ENCODE data around the gene LRP1B.

LRP1B gene

GRCh38 chr2:140597205-140597604, 1533.6 kb downstream of the LRP1B start:
- Histone ChIP-seq H3K9me3 (ENCODE audit: control insufficient read depth in 2 of 2, low read length in 2 of 2) (no peaks in the 10 kb centered on the region), H3K9ac (ENCODE audit: low read depth in 1 of 2, low read length in 2 of 2) (no peak overlapping the region), H3K4me1 (ENCODE audit: control insufficient read depth in 2 of 2, insufficient read depth in 2 of 2, low read length in 2 of 2) (no peaks in the 10 kb centered on the region), H3K27ac (ENCODE audit: low read depth in 2 of 2, low read length in 2 of 2) (no peak overlapping the region), H3K27me3 (ENCODE audit: control insufficient read depth in 2 of 2, insufficient read depth in 2 of 2, low read length in 2 of 2) (no peaks in the 10 kb centered on the region), H3K4me3 (ENCODE audit: low read length in 2 of 2) (no peak overlapping the region), H3K36me3 (ENCODE audit: control insufficient read depth in 2 of 2, insufficient read depth in 2 of 2, low read length in 2 of 2) (no peaks in the 10 kb centered on the region)

- Histone ChIP-seq H3K4me3 (ENCODE audit: low read length in 2 of 2) (no peak overlapping the region), H3K4me1 (ENCODE audit: control insufficient read depth in 2 of 2, insufficient read depth in 2 of 2, low read length in 2 of 2) (no peaks in the 10 kb centered on the region), H3K9ac (ENCODE audit: low read depth in 1 of 2, low read length in 2 of 2) (no peak overlapping the region), H3K27ac (ENCODE audit: low read depth in 2 of 2, low read length in 2 of 2) (no peak overlapping the region), H3K36me3 (ENCODE audit: control insufficient read depth in 2 of 2, insufficient read depth in 2 of 2, low read length in 2 of 2) (no peaks in the 10 kb centered on the region), H3K9me3 (ENCODE audit: control insufficient read depth in 2 of 2, low read length in 2 of 2) (no peaks in the 10 kb centered on the region), H3K27me3 (ENCODE audit: control insufficient read depth in 2 of 2, insufficient read depth in 2 of 2, low read length in 2 of 2) (no peaks in the 10 kb centered on the region)
Measured at GRCh38 chr2:140596447-140596846, 1534.4 kb downstream of the LRP1B start.

GRCh38 chr2:140595107-140595506, 1535.7 kb downstream of the LRP1B start:
- Histone ChIP-seq H3K9me3 (ENCODE audit: control insufficient read depth in 2 of 2, low read length in 2 of 2) (no peaks in the 10 kb centered on the region), H3K9ac (ENCODE audit: low read depth in 1 of 2, low read length in 2 of 2) (no peak overlapping the region), H3K4me3 (ENCODE audit: low read length in 2 of 2) (no peak overlapping the region), H3K27me3 (ENCODE audit: control insufficient read depth in 2 of 2, insufficient read depth in 2 of 2, low read length in 2 of 2) (no peaks in the 10 kb centered on the region), H3K36me3 (ENCODE audit: control insufficient read depth in 2 of 2, insufficient read depth in 2 of 2, low read length in 2 of 2) (no peaks in the 10 kb centered on the region), H3K27ac (ENCODE audit: low read depth in 2 of 2, low read length in 2 of 2) (no peak overlapping the region), H3K4me1 (ENCODE audit: control insufficient read depth in 2 of 2, insufficient read depth in 2 of 2, low read length in 2 of 2) (no peaks in the 10 kb centered on the region)

GRCh38 chr2:140593132-140593531, 1537.7 kb downstream of the LRP1B start:
- Histone ChIP-seq H3K9ac (ENCODE audit: low read depth in 1 of 2, low read length in 2 of 2) (no peak overlapping the region), H3K4me3 (ENCODE audit: low read length in 2 of 2) (no peak overlapping the region), H3K4me1 (ENCODE audit: control insufficient read depth in 2 of 2, insufficient read depth in 2 of 2, low read length in 2 of 2) (no peaks in the 10 kb centered on the region), H3K9me3 (ENCODE audit: control insufficient read depth in 2 of 2, low read length in 2 of 2) (no peaks in the 10 kb centered on the region), H3K36me3 (ENCODE audit: control insufficient read depth in 2 of 2, insufficient read depth in 2 of 2, low read length in 2 of 2) (no peaks in the 10 kb centered on the region), H3K27ac (ENCODE audit: low read depth in 2 of 2, low read length in 2 of 2) (no peak overlapping the region), H3K27me3 (ENCODE audit: control insufficient read depth in 2 of 2, insufficient read depth in 2 of 2, low read length in 2 of 2) (no peaks in the 10 kb centered on the region)

GRCh38 chr2:140589696-140590095, 1541.1 kb downstream of the LRP1B start:
- no peaks in the 10 kb centered on the region for H3K4me1 ChIP-seq (ENCODE audit: control insufficient read depth in 2 of 2, insufficient read depth in 2 of 2, low read length in 2 of 2)
- H3K27ac ChIP-seq (ENCODE audit: low read depth in 2 of 2, low read length in 2 of 2), result no peak overlapping the region
- no peaks in the 10 kb centered on the region for H3K9me3 ChIP-seq (ENCODE audit: control insufficient read depth in 2 of 2, low read length in 2 of 2)
- H3K27me3 ChIP-seq (ENCODE audit: control insufficient read depth in 2 of 2, insufficient read depth in 2 of 2, low read length in 2 of 2), result no peaks in the 10 kb centered on the region
- no peak overlapping the region for H3K4me3 ChIP-seq (ENCODE audit: low read length in 2 of 2)
- no peak overlapping the region for H3K9ac ChIP-seq (ENCODE audit: low read depth in 1 of 2, low read length in 2 of 2)
- H3K36me3 ChIP-seq (ENCODE audit: control insufficient read depth in 2 of 2, insufficient read depth in 2 of 2, low read length in 2 of 2), result no peaks in the 10 kb centered on the region

GRCh38 chr2:140589273-140589672, 1541.5 kb downstream of the LRP1B start:
- Histone ChIP-seq H3K9ac (ENCODE audit: low read depth in 1 of 2, low read length in 2 of 2) (no peak overlapping the region), H3K27me3 (ENCODE audit: control insufficient read depth in 2 of 2, insufficient read depth in 2 of 2, low read length in 2 of 2) (no peaks in the 10 kb centered on the region), H3K9me3 (ENCODE audit: control insufficient read depth in 2 of 2, low read length in 2 of 2) (no peaks in the 10 kb centered on the region), H3K36me3 (ENCODE audit: control insufficient read depth in 2 of 2, insufficient read depth in 2 of 2, low read length in 2 of 2) (no peaks in the 10 kb centered on the region), H3K4me1 (ENCODE audit: control insufficient read depth in 2 of 2, insufficient read depth in 2 of 2, low read length in 2 of 2) (no peaks in the 10 kb centered on the region), H3K4me3 (ENCODE audit: low read length in 2 of 2) (no peak overlapping the region), H3K27ac (ENCODE audit: low read depth in 2 of 2, low read length in 2 of 2) (no peak overlapping the region)

GRCh38 chr2:140586379-140586778, 1544.4 kb downstream of the LRP1B start:
- no peaks in the 10 kb centered on the region for H3K36me3 ChIP-seq (ENCODE audit: control insufficient read depth in 2 of 2, insufficient read depth in 2 of 2, low read length in 2 of 2)
- no peaks in the 10 kb centered on the region for H3K4me1 ChIP-seq (ENCODE audit: control insufficient read depth in 2 of 2, insufficient read depth in 2 of 2, low read length in 2 of 2)
- no peaks in the 10 kb centered on the region for H3K9me3 ChIP-seq (ENCODE audit: control insufficient read depth in 2 of 2, low read length in 2 of 2)
- H3K27me3 ChIP-seq (ENCODE audit: control insufficient read depth in 2 of 2, insufficient read depth in 2 of 2, low read length in 2 of 2), result no peaks in the 10 kb centered on the region
- H3K9ac ChIP-seq (ENCODE audit: low read depth in 1 of 2, low read length in 2 of 2), result no peak overlapping the region
- no peak overlapping the region for H3K4me3 ChIP-seq (ENCODE audit: low read length in 2 of 2)
- H3K27ac ChIP-seq (ENCODE audit: low read depth in 2 of 2, low read length in 2 of 2), result no peak overlapping the region

GRCh38 chr2:140585016-140585415, 1545.8 kb downstream of the LRP1B start:
- H3K27ac ChIP-seq (ENCODE audit: low read depth in 2 of 2, low read length in 2 of 2), result no peak overlapping the region
- no peaks in the 10 kb centered on the region for H3K27me3 ChIP-seq (ENCODE audit: control insufficient read depth in 2 of 2, insufficient read depth in 2 of 2, low read length in 2 of 2)
- no peaks in the 10 kb centered on the region for H3K9me3 ChIP-seq (ENCODE audit: control insufficient read depth in 2 of 2, low read length in 2 of 2)

GRCh38 chr2:140584471-140584870, 1546.3 kb downstream of the LRP1B start:
- no peak overlapping the region for H3K27ac ChIP-seq (ENCODE audit: low read depth in 2 of 2, low read length in 2 of 2)
- no peaks in the 10 kb centered on the region for H3K27me3 ChIP-seq (ENCODE audit: control insufficient read depth in 2 of 2, insufficient read depth in 2 of 2, low read length in 2 of 2)
- H3K36me3 ChIP-seq (ENCODE audit: control insufficient read depth in 2 of 2, insufficient read depth in 2 of 2, low read length in 2 of 2), result no peaks in the 10 kb centered on the region
- H3K9me3 ChIP-seq (ENCODE audit: control insufficient read depth in 2 of 2, low read length in 2 of 2), result no peaks in the 10 kb centered on the region
- no peak overlapping the region for H3K4me3 ChIP-seq (ENCODE audit: low read length in 2 of 2)
- no peaks in the 10 kb centered on the region for H3K4me1 ChIP-seq (ENCODE audit: control insufficient read depth in 2 of 2, insufficient read depth in 2 of 2, low read length in 2 of 2)
- no peak overlapping the region for H3K9ac ChIP-seq (ENCODE audit: low read depth in 1 of 2, low read length in 2 of 2)

More at GRCh38 chr2:140585016-140585415, 1545.8 kb downstream of the LRP1B start:
- Histone ChIP-seq H3K36me3 (ENCODE audit: control insufficient read depth in 2 of 2, insufficient read depth in 2 of 2, low read length in 2 of 2) (no peaks in the 10 kb centered on the region), H3K4me3 (ENCODE audit: low read length in 2 of 2) (no peak overlapping the region), H3K4me1 (ENCODE audit: control insufficient read depth in 2 of 2, insufficient read depth in 2 of 2, low read length in 2 of 2) (no peaks in the 10 kb centered on the region), H3K9ac (ENCODE audit: low read depth in 1 of 2, low read length in 2 of 2) (no peak overlapping the region)

GRCh38 chr2:140580532-140581151, 1550.2 kb downstream of the LRP1B start:
- no peaks in the 10 kb centered on the region for H3K36me3 ChIP-seq (ENCODE audit: control insufficient read depth in 2 of 2, insufficient read depth in 2 of 2, low read length in 2 of 2)
- H3K27me3 ChIP-seq (ENCODE audit: control insufficient read depth in 2 of 2, insufficient read depth in 2 of 2, low read length in 2 of 2), result no peaks in the 10 kb centered on the region
- no peaks in the 10 kb centered on the region for H3K9me3 ChIP-seq (ENCODE audit: control insufficient read depth in 2 of 2, low read length in 2 of 2)
- no peak overlapping the region for H3K4me3 ChIP-seq (ENCODE audit: low read length in 2 of 2)
- H3K9ac ChIP-seq (ENCODE audit: low read depth in 1 of 2, low read length in 2 of 2), result no peak overlapping the region
- no peaks in the 10 kb centered on the region for H3K4me1 ChIP-seq (ENCODE audit: control insufficient read depth in 2 of 2, insufficient read depth in 2 of 2, low read length in 2 of 2)
- no peak overlapping the region for H3K27ac ChIP-seq (ENCODE audit: low read depth in 2 of 2, low read length in 2 of 2)

- Histone ChIP-seq H3K4me1 (ENCODE audit: control insufficient read depth in 2 of 2, insufficient read depth in 2 of 2, low read length in 2 of 2) (no peaks in the 10 kb centered on the region), H3K27ac (ENCODE audit: low read depth in 2 of 2, low read length in 2 of 2) (no peak overlapping the region), H3K9ac (ENCODE audit: low read depth in 1 of 2, low read length in 2 of 2) (no peak overlapping the region), H3K4me3 (ENCODE audit: low read length in 2 of 2) (no peak overlapping the region), H3K36me3 (ENCODE audit: control insufficient read depth in 2 of 2, insufficient read depth in 2 of 2, low read length in 2 of 2) (no peaks in the 10 kb centered on the region), H3K9me3 (ENCODE audit: control insufficient read depth in 2 of 2, low read length in 2 of 2) (no peaks in the 10 kb centered on the region), H3K27me3 (ENCODE audit: control insufficient read depth in 2 of 2, insufficient read depth in 2 of 2, low read length in 2 of 2) (no peaks in the 10 kb centered on the region)
Measured at GRCh38 chr2:140577453-140577852, 1553.4 kb downstream of the LRP1B start.

All from mucosa of rectum (tissue), 2 donors.